CD8-positive, alpha-beta memory T cell (primary cell): Measurements from ENCODE around the gene FOXP2. TPM values are rescaled to one million over a fixed set of nuclear protein-coding genes. Genes with fewer than 3 reads are reported as not detected.

Experiments used
- CTCF ChIA-PET: fragments of 350-600 bp; sonication (Branson Sonifier 250); formaldehyde crosslinking; loops from one replicate; lab custom pipeline; 2021; ENCODE audit warnings: antibody characterized with exemption; lab: Charles Lee
- POLR2A ChIA-PET: fragments of 350-600 bp; sonication (Branson Sonifier 250); formaldehyde crosslinking; loops from one replicate; lab custom pipeline; 2021; ENCODE audit warnings: antibody characterized with exemption; lab: Charles Lee
- DNase-seq, 5 donors: peaks; one replicate each; pipeline versions ENCODE4 v3.0.0 to v3.0.0-alpha.2; 2020 to 2022; ENCODE audit warnings: mixed read lengths in 1 of 5
- H3K27ac ChIP-seq: one replicate; pipeline ENCODE4 v1.7.0; 2013; ENCODE audit warnings: low read depth, mild to moderate bottlenecking, low read length, moderate library complexity
- H3K27me3 ChIP-seq: 2 replicates; pipeline ENCODE4 v1.7.0; 2013; ENCODE audit warnings: low read length, mild to moderate bottlenecking; ENCODE audit not compliant: insufficient read depth, poor library complexity, severe bottlenecking
- H3K36me3 ChIP-seq: 2 replicates; pipeline ENCODE4 v1.7.0; 2013; ENCODE audit warnings: mild to moderate bottlenecking, low read length, moderate library complexity; ENCODE audit not compliant: insufficient read depth
- H3K4me1 ChIP-seq: 2 replicates; pipeline ENCODE4 v1.7.0; 2013; ENCODE audit warnings: mild to moderate bottlenecking, low read length, moderate library complexity; ENCODE audit not compliant: insufficient read depth
- H3K4me3 ChIP-seq: 2 replicates; pipeline ENCODE4 v1.7.0; 2013; ENCODE audit warnings: mild to moderate bottlenecking, low read length
- H3K9me3 ChIP-seq: 2 replicates; pipeline ENCODE4 v1.7.0; 2013; ENCODE audit warnings: mild to moderate bottlenecking, low read length
- H3K27ac Mint-ChIP-seq, 8 donors: one replicate each; pipeline ENCODE4 v1.8.0; 2020 to 2021; ENCODE audit warnings: mixed read lengths in 8 of 8, mild to moderate bottlenecking in 6 of 8, inconsistent platforms in 3 of 8, moderate library complexity in 3 of 8
- H3K27me3 Mint-ChIP-seq, 2 donors: one replicate each; pipeline ENCODE4 v1.8.0; 2020 to 2021; ENCODE audit warnings: mixed read lengths in 2 of 2, mild to moderate bottlenecking in 1 of 2, moderate library complexity in 1 of 2
- H3K36me3 Mint-ChIP-seq, 3 donors: one replicate each; pipeline ENCODE4 v1.8.0; 2020 to 2021; ENCODE audit warnings: mixed read lengths in 3 of 3, inconsistent platforms in 1 of 3, mild to moderate bottlenecking in 1 of 3
- H3K4me1 Mint-ChIP-seq, 3 donors: one replicate each; pipeline ENCODE4 v1.8.0; 2020 to 2021; ENCODE audit warnings: mixed read lengths in 3 of 3, inconsistent platforms in 1 of 3, mild to moderate bottlenecking in 1 of 3
- H3K4me3 Mint-ChIP-seq, 7 donors: one replicate each; pipeline ENCODE4 v1.8.0; 2020 to 2021; ENCODE audit warnings: mixed read lengths in 7 of 7, mild to moderate bottlenecking in 6 of 7, moderate library complexity in 4 of 7, inconsistent platforms in 2 of 7
- H3K9me3 Mint-ChIP-seq, 5 donors: one replicate each; pipeline ENCODE4 v1.8.0; 2020 to 2022; ENCODE audit warnings: mixed read lengths in 5 of 5, mild to moderate bottlenecking in 3 of 5, moderate library complexity in 2 of 5, inconsistent platforms in 1 of 5
- polyA plus RNA-seq: library from polyadenylated mRNA; unstranded; fragments of 300-500 nt; fragmentation: Illumina TruSeq; gene quantifications from one replicate; pipeline ENCODE4 v1.2.3, GENCODE V29; 2021
- total RNA-seq, 2 experiments: library from RNA; stranded (reverse); gene quantifications; one replicate each; pipeline ENCODE4 v1.2.3, GENCODE V29; 2021

The FOXP2 gene
- total and polyA plus RNA-seq, 3 experiments from 2014 or later = not detected

- H3K9me3 ChIP-seq = no peaks in the 10 kb centered on the region
- H3K27me3 ChIP-seq = no peaks in the 10 kb centered on the region
- H3K4me3 Mint-ChIP-seq = no peak overlapping the region
- no peak overlapping the region for H3K27ac ChIP-seq
- ChIA-PET CTCF (no interaction called here), POLR2A (no interaction called here)
- H3K4me1 Mint-ChIP-seq = no peaks in the 10 kb centered on the region
- no peaks in the 10 kb centered on the region for H3K36me3 ChIP-seq
- H3K36me3 Mint-ChIP-seq = no peaks in the 10 kb centered on the region
- H3K27me3 Mint-ChIP-seq = peaks cover 0 to 5% of the 10 kb centered on the region in 2 donors
- H3K9me3 Mint-ChIP-seq = peaks cover 0 to 3% (median 0%) of the 10 kb centered on the region in 5 donors
- H3K4me1 ChIP-seq = no peaks in the 10 kb centered on the region
- no peak for DNase-seq
- H3K27ac Mint-ChIP-seq = no peak overlapping the region
- H3K4me3 ChIP-seq = no peak overlapping the region
Measured at GRCh38 chr7:114460021-114460420, 45.4 kb downstream of the FOXP2 start.

DNA sequence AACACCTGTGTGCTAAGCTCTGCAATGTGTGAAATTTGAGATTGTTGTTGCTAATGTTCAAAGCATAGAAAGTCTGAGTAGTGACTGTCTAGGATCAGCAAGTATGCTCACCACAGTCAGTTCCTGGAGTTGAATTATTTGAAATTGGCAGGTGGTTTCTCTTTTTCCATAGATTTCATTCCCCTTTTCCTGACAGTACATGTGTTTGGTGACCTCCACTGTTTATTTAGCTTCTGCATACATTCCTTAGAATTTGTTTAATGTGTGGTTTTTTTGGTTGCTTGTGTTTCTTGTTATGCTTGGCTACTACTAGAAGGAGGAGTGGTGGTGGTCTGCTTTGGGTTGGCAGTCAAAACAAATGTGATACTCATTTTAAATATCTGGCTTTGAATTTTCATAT lies 52.3 kb downstream of the FOXP2 start:
- Mint-ChIP-seq H3K4me3 (no peak overlapping the region), H3K36me3 (no peaks in the 10 kb centered on the region), H3K4me1 (no peaks in the 10 kb centered on the region), H3K9me3 (peaks cover 0 to 3% (median 0%) of the 10 kb centered on the region in 5 donors), H3K27me3 (no peaks in the 10 kb centered on the region), H3K27ac (no peak overlapping the region)
- Histone ChIP-seq H3K4me1 (no peaks in the 10 kb centered on the region), H3K4me3 (no peak overlapping the region), H3K9me3 (no peaks in the 10 kb centered on the region), H3K27ac (no peak overlapping the region), H3K36me3 (no peaks in the 10 kb centered on the region), H3K27me3 (no peaks in the 10 kb centered on the region)
- no peak for DNase-seq
- POLR2A ChIA-PET = no interaction called here
- CTCF ChIA-PET = no interaction called here

DNA sequence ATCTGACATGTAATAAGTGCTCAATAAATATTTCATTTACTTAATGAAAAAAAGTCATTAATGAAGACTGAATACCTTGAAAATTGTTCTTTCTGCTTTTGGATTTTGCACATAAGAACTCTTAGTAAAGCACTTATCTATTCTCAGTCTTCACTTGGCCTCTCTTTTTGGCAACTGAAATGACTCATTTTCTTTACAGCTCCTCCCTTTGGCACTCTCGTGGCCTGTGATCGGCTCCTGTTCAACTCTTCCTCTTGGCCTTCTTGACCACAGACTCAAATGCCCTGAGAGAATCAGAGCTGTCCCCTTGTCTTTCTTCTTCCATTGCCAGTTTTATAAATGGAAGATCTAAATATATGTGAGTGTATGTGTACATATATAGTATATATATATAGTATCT lies 54.2 kb downstream of the FOXP2 start:
- DNase-seq = no peak
- ChIA-PET CTCF (no interaction called here), POLR2A (no interaction called here)
- Histone ChIP-seq H3K27ac (no peak overlapping the region), H3K27me3 (no peaks in the 10 kb centered on the region), H3K4me3 (no peak overlapping the region), H3K9me3 (no peaks in the 10 kb centered on the region), H3K4me1 (no peaks in the 10 kb centered on the region), H3K36me3 (no peaks in the 10 kb centered on the region)
- Mint-ChIP-seq H3K4me1 (no peaks in the 10 kb centered on the region), H3K4me3 (no peak overlapping the region), H3K27ac (no peak overlapping the region), H3K9me3 (no peaks in the 10 kb centered on the region), H3K27me3 (no peaks in the 10 kb centered on the region), H3K36me3 (no peaks in the 10 kb centered on the region)

- no peaks in the 10 kb centered on the region for H3K9me3 Mint-ChIP-seq
- no peaks in the 10 kb centered on the region for H3K27me3 Mint-ChIP-seq
- CTCF ChIA-PET = no interaction called here
- H3K36me3 Mint-ChIP-seq = no peaks in the 10 kb centered on the region
- no peak overlapping the region for H3K27ac Mint-ChIP-seq
- Histone ChIP-seq H3K36me3 (no peaks in the 10 kb centered on the region), H3K9me3 (no peaks in the 10 kb centered on the region), H3K27ac (no peak overlapping the region), H3K27me3 (no peaks in the 10 kb centered on the region), H3K4me3 (no peak overlapping the region), H3K4me1 (no peaks in the 10 kb centered on the region)
- DNase-seq = no peak
- no peaks in the 10 kb centered on the region for H3K4me1 Mint-ChIP-seq
- POLR2A ChIA-PET = no interaction called here
- H3K4me3 Mint-ChIP-seq = no peak overlapping the region
Measured at GRCh38 chr7:114472896-114473512, 58.4 kb downstream of the FOXP2 start.

DNA sequence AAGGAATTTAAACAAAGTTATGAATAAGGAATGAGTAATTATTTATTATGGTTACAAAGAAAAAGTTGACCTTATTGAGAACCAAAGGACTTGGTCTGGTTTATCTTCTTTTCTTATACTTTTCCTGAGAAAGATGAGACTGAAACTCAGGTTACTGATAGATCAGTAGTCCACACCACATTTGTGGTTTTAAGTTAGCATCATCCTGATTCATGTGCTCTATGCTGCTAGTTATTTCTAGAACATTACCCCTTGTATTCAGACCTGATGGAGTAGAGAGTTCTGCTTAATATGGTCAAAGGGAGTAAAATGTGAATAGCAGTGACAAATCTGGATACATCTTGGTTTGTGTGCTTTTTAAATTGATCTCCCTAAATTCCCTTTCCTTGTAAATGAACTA lies 63.8 kb downstream of the FOXP2 start:
- Histone ChIP-seq H3K27me3 (no peaks in the 10 kb centered on the region), H3K4me3 (no peak overlapping the region), H3K9me3 (no peaks in the 10 kb centered on the region), H3K4me1 (no peaks in the 10 kb centered on the region), H3K36me3 (no peaks in the 10 kb centered on the region), H3K27ac (no peak overlapping the region)
- no peaks in the 10 kb centered on the region for H3K27me3 Mint-ChIP-seq
- no peaks in the 10 kb centered on the region for H3K4me1 Mint-ChIP-seq
- no peak overlapping the region for H3K4me3 Mint-ChIP-seq
- POLR2A ChIA-PET = no interaction called here
- CTCF ChIA-PET = no interaction called here
- DNase-seq = no peak
- H3K27ac Mint-ChIP-seq = no peak overlapping the region
- H3K36me3 Mint-ChIP-seq = no peaks in the 10 kb centered on the region
- H3K9me3 Mint-ChIP-seq = no peaks in the 10 kb centered on the region

- Mint-ChIP-seq H3K27me3 (no peaks in the 10 kb centered on the region), H3K36me3 (no peaks in the 10 kb centered on the region), H3K9me3 (peaks cover 0 to 6% (median 0%) of the 10 kb centered on the region in 5 donors), H3K27ac (no peak overlapping the region), H3K4me1 (no peaks in the 10 kb centered on the region), H3K4me3 (no peak overlapping the region)
- Histone ChIP-seq H3K27ac (no peak overlapping the region), H3K36me3 (no peaks in the 10 kb centered on the region), H3K27me3 (no peaks in the 10 kb centered on the region), H3K4me3 (no peak overlapping the region), H3K4me1 (no peaks in the 10 kb centered on the region), H3K9me3 (no peaks in the 10 kb centered on the region)
- ChIA-PET CTCF (no interaction called here), POLR2A (no interaction called here)
- DNase-seq = no peak
Measured at GRCh38 chr7:114481999-114482398, 67.4 kb downstream of the FOXP2 start.

DNA sequence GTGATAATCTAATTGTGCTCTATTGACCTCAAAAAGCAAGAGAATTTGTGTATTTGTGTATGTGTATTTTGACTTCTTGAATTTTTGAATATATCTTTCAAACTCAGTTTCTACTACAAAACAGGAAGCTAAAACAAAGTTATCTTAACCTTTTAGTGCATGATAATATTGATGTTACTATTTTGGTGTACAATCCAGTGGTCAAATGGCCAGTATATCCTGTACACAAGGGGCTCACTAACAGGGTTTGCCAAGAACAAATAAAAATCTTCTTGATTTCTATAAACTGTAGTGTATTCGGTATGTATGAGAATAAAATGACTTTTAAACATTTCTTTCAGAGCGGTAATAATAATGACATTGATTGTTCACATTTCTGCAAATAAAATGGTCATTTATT lies 69.6 kb downstream of the FOXP2 start:
- CTCF ChIA-PET = no interaction called here
- DNase-seq = no peak
- Mint-ChIP-seq H3K9me3 (peaks cover 2 to 8% (median 6%) of the 10 kb centered on the region in 5 donors), H3K4me1 (no peaks in the 10 kb centered on the region), H3K36me3 (no peaks in the 10 kb centered on the region), H3K27me3 (no peaks in the 10 kb centered on the region), H3K27ac (no peak overlapping the region), H3K4me3 (no peak overlapping the region)
- Histone ChIP-seq H3K9me3 (no peaks in the 10 kb centered on the region), H3K36me3 (no peaks in the 10 kb centered on the region), H3K4me3 (no peak overlapping the region), H3K27ac (no peak overlapping the region), H3K27me3 (no peaks in the 10 kb centered on the region), H3K4me1 (no peaks in the 10 kb centered on the region)
- POLR2A ChIA-PET = no interaction called here

- peaks cover 5 to 8% (median 7%) of the 10 kb centered on the region in 5 donors for H3K9me3 Mint-ChIP-seq
- no peak overlapping the region for H3K4me3 Mint-ChIP-seq
- H3K27ac Mint-ChIP-seq = no peak overlapping the region
- H3K4me1 Mint-ChIP-seq = no peaks in the 10 kb centered on the region
- Histone ChIP-seq H3K4me3 (no peak overlapping the region), H3K4me1 (no peaks in the 10 kb centered on the region), H3K27me3 (no peaks in the 10 kb centered on the region), H3K27ac (no peak overlapping the region), H3K9me3 (no peaks in the 10 kb centered on the region), H3K36me3 (no peaks in the 10 kb centered on the region)
- H3K27me3 Mint-ChIP-seq = no peaks in the 10 kb centered on the region
- H3K36me3 Mint-ChIP-seq = no peaks in the 10 kb centered on the region
- CTCF ChIA-PET = no interaction called here
- DNase-seq = no peak
- POLR2A ChIA-PET = no interaction called here
Measured at GRCh38 chr7:114487174-114487573, 72.6 kb downstream of the FOXP2 start.
